Activated gamma-delta T cell treated with Interleukin-2 at 50 U/mL for 16 hours (primary cell): Measurements from ENCODE around the gene LY6G5B.

Source experiments
- DNase-seq: peaks from one replicate; pipeline ENCODE4 v3.0.0-alpha.2; 2020

LY6G5B gene

GRCh38 chr6:31718265-31718664 is 48.5 kb downstream of the LY6G5B start:
- no peak for DNase-seq

GRCh38 chr6:31719001-31719400 is 49.2 kb downstream of the LY6G5B start:
- no peak for DNase-seq

GRCh38 chr6:31720196-31720770 is 50.5 kb downstream of the LY6G5B start:
- DNase-seq, result no peak

GRCh38 chr6:31721351-31722020 is 51.7 kb downstream of the LY6G5B start, which contains the start of gene LY6G6C:
Gene LY6G6C (minus strand): TSS chr6:31721746. CDS start chr6:31721679, 67 bp downstream.
- no peak for DNase-seq

GRCh38 chr6:31722173-31722572 is 52.4 kb downstream of the LY6G5B start:
- no peak for DNase-seq
